GM20000 (cell line): ENCODE results near the gene CRELD2.

Experiments
- DNase-seq: peaks from one replicate; pipeline ENCODE4 v3.0.0; 2012; ENCODE audit warnings: low spot score
- CTCF ChIP-seq: IDR thresholded peaks from 2 replicates; pipeline ENCODE4 v1.5.1; 2012; ENCODE audit warnings: mild to moderate bottlenecking, control low read depth; ENCODE audit errors: extremely low read depth, missing control alignments

The CRELD2 gene

GRCh38 chr22:49922926-49923325 lies 4.5 kb downstream of the CRELD2 start:
- DNase-seq = no peak
- no peak for TF ChIP-seq CTCF

- no peak for DNase-seq
- TF ChIP-seq CTCF = no peak
Measured at GRCh38 chr22:49923445-49923844, 5.0 kb downstream of the CRELD2 start.

GRCh38 chr22:49924113-49924833 lies 5.8 kb downstream of the CRELD2 start:
- no peak for TF ChIP-seq CTCF

GRCh38 chr22:49925525-49926128 lies 7.2 kb downstream of the CRELD2 start:
- no peak for TF ChIP-seq CTCF
- DNase-seq = peak; percentile 77

More at GRCh38 chr22:49924113-49924833, 5.8 kb downstream of the CRELD2 start:
- no peak for DNase-seq

- no peak for DNase-seq
- TF ChIP-seq CTCF = no peak
Measured at GRCh38 chr22:49926916-49927315, 8.5 kb downstream of the CRELD2 start.

GRCh38 chr22:49927483-49928184 lies 9.2 kb downstream of the CRELD2 start:
- no peak for DNase-seq
- no peak for TF ChIP-seq CTCF

- DNase-seq = no peak
- TF ChIP-seq CTCF = no peak
Measured at GRCh38 chr22:49928185-49928495, 9.7 kb downstream of the CRELD2 start.
